Measurements from ENCODE around the gene GRK6.

GRK6 gene

DNA sequence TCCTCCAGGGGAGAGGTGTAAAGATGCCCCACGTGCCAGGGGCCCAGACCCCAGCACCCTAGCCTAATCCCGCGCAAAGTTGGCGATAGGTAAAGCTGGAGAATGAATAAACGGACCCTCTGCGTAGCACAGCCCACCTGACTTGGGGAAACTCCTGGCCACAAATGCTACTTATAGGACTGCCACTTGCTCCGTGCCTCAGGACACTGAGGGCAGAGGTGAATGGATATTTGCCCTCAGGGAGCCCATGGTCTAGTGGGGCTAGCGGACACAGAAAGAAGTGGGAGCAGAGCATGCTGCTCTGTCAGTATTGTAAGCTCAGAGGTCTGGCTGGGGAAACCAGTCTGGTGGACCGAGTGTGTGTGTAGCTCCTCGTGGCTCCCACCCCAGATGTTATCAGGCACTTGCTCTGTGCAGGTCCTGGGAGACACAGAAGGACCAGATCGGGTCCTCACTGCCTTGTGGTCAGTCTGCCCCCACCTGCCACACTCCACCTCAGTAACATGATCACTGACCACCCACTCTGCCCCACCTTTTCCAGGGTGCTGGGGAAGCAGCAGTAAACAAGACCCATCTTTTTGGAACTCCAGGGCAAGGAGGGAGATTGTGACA lies 841 bp downstream of the GRK6 start:
- DNase-seq (ENCODE audit: low read depth), result no peak

DNA sequence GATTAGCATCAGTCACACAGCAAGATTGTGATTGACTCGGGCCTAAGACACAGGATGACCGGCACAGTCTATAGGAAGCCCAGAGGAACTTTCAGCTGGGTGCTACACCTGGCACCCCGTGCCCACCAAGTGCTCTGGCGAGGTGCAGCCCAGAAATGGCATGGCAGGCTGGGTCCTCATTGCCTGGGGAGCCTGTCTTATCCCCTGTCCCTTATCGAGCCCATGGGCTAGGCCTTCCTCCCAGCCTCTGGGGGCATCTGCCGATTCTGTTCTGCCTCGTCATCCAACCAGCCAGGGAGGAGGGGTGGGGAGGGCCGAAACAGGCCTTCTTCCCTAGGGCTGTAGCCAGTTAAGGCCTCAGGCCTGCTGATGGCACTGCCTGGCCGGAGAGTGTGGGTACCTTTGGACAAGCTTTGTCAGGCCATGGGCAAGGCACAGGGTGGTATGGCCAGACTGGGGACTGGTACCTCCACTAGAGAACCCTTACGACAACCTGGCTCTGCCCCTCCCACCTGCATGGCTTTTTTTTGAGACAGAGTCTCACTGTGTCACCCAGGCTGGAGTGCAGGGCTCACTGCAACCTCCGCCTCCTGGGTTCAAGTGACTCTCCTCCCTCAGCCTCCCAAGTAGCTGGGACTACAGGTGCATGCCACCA lies 1.6 kb downstream of the GRK6 start:
- DNase-seq (ENCODE audit: low read depth), result peak; percentile 24

- no peak for DNase-seq (ENCODE audit: low read depth)
Measured at GRCh38 chr5:177428574-177429217, 2.2 kb downstream of the GRK6 start.

GRCh38 chr5:177429248-177430040 lies 3.0 kb downstream of the GRK6 start:
- DNase-seq (ENCODE audit: low read depth), result peak; percentile 79

GRCh38 chr5:177430140-177430951 lies 3.9 kb downstream of the GRK6 start:
- DNase-seq (ENCODE audit: low read depth), result no peak

DNA sequence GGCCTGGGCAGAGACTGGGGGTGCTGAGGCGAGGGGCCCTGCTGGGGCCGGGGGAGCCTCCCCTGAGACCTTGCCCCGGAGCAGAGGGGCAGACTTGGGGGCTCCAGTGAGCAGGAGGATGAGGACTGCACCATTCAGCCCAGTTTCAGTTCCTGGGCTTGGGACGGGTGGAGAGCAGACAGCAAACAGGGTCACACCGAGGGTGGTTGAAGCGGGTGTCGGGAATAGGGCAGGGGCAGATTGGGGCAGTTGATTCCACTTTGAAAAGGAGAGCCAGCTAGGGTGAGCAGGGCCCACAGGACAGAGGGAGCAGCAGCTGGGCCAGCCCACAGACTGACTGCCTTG lies 4.5 kb downstream of the GRK6 start:
- DNase-seq (ENCODE audit: low read depth), result no peak

DNA sequence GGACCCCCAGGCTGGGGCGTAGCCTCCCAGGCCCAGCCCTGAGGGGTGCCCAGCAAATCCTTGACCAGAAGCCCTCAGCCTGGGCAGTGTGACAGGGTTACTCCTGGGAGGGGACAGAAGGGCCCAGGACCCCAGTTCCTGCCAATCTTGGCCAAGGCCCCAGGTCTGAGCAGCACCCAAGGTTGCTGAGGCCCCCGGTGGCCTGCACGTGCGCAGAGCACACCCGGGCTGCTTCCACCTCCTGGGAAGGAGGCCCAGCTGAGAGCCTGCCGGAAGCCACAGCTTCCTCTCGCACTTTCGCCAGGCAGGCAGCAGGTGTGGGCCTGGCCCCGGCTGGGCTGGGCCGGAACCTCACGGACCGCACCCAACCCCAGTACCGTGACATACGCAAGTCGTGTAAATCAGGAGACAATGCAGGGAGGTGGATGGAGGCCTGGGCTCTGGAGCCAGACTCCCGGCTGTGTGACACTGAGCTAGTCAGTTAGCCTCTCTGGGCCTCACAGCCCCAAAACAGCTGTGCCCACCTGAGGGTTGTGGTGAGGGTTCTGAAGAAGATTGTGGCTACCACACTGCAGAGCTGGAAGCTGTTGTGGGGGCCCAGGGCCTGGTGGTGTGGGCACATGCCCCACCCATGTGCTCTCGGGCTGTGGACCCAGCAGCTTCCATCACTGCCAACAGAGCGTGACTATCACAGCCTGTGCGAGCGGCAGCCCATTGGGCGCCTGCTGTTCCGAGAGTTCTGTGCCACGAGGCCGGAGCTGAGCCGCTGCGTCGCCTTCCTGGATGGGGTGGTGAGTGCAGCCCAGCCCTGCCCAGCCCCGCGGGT lies 5.1 kb downstream of the GRK6 start:
- DNase-seq (ENCODE audit: low read depth), result peak; percentile 65

DNA sequence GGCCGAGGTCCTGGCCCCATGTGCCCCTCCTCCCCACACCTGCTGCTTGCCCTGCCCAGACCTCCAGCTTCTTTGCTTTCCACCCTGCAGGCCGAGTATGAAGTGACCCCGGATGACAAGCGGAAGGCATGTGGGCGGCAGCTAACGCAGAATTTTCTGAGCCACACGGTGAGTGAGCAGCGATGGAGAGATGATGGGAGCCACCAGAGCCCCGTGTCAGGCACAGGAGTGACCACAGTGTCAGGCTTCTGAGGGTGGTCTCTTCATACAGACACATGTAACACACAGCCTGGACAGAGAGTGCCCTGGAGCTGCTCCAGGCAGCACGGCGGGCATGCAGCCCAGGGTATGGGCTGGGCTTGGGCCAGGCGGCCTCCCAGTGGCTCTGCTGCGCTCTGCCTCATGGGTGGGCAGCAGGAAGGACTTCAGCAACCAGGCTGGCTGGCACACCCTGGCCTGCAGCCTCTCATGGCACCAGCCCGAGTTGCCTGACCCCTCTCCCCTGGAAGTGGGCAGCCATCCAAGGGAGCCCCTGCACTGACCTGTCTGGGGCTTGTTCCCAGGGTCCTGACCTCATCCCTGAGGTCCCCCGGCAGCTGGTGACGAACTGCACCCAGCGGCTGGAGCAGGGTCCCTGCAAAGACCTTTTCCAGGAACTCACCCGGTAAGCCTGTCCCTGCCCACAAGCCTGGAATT lies 5.8 kb downstream of the GRK6 start:
- DNase-seq (ENCODE audit: low read depth), result no peak

DNA sequence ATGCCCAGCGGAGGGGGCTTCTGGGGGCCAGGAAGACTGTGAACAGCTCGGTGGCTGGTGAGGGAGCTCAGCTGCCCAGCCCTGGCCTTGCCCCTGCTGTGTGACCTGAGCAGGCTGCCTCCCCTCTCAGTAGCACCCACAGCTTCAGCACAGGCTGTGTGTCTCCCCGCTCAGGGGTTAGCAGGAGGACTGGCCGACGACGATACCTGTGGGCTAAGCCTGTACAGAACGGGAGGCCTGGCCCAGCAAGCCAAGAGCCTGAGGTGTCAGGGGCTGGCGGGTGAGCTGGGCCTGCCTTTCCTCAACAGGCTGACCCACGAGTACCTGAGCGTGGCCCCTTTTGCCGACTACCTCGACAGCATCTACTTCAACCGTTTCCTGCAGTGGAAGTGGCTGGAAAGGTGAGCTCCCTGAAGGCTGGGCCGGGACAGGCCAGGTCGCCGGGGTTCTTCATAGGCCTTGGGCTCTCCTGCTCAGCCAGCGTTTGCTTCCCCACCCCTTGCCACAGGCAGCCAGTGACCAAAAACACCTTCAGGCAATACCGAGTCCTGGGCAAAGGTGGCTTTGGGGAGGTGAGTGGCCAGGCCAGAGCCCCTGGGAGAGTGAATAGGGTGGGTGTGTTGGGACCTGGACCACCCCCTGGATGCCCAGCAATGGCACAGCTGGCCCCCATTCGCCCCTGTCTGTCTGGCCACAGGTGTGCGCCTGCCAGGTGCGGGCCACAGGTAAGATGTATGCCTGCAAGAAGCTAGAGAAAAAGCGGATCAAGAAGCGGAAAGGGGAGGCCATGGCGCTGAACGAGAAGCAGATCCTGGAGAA lies 6.6 kb downstream of the GRK6 start:
- DNase-seq (ENCODE audit: low read depth), result no peak

GRCh38 chr5:177433658-177434217 lies 7.3 kb downstream of the GRK6 start:
- DNase-seq (ENCODE audit: low read depth), result no peak

DNA sequence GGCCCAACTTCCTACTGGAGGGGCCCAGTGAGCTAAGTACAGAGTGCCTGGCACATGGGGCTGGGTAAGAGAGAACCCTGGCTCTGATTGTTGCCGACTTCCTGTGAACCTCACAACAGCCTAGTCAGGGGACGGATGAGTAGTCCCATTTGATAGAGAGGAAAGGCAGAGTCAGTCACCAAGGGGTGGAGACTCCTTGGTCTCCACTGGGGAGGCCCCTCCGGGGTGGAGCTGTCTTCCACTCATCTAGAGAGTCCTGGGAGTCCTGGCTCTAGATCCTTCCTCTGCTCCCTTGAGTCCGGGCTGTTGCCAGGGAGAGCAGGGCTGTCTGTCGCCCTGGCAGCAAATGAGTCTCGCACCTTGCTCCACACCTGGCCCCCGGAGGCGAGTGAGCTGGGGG lies 8.0 kb downstream of the GRK6 start:
- DNase-seq (ENCODE audit: low read depth), result peak; percentile 56

GRCh38 chr5:177434942-177435738 lies 8.7 kb downstream of the GRK6 start:
- no peak for DNase-seq (ENCODE audit: low read depth)

DNA sequence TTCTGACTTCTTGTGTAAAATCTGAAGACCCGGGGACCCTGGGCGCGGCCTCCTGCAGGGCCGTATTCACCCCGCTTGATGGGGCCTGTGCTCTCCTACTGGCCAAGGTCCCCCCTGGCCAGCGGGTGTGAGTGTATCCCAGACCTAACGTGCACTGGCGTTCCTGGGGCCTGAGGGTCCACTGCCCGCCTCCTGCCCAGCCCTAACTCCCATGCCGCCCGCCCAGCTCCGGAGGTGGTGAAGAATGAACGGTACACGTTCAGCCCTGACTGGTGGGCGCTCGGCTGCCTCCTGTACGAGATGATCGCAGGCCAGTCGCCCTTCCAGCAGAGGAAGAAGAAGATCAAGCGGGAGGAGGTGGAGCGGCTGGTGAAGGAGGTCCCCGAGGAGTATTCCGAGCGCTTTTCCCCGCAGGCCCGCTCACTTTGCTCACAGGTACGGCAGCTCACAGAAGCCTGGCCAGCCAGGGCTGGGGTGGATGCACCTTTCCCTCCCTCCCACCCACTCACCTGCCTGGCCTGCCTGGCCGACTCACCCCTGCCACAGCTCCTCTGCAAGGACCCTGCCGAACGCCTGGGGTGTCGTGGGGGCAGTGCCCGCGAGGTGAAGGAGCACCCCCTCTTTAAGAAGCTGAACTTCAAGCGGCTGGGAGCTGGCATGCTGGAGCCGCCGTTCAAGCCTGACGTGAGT lies 9.5 kb downstream of the GRK6 start:
- DNase-seq (ENCODE audit: low read depth), result no peak

DNA sequence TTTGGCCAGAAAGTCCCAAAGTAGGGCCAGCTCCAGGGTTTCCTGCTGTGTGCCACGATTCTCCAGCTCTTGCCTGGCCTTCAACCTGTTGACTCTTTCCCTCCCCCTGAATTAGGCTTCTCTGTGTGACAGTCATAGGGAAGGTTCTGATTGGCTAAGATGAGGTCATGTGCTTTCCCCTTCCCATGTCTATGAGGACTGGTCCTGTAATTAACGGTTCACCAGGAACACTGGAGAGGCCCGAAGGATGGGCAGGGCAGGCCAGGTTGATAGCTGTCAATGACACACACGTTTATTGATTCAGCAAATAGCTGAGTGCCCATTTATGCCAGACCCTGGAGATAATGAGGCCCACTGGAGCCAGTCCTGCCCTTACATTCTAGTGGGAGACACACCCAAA lies 11.1 kb downstream of the GRK6 start:
- no peak for DNase-seq (ENCODE audit: low read depth)

DNA sequence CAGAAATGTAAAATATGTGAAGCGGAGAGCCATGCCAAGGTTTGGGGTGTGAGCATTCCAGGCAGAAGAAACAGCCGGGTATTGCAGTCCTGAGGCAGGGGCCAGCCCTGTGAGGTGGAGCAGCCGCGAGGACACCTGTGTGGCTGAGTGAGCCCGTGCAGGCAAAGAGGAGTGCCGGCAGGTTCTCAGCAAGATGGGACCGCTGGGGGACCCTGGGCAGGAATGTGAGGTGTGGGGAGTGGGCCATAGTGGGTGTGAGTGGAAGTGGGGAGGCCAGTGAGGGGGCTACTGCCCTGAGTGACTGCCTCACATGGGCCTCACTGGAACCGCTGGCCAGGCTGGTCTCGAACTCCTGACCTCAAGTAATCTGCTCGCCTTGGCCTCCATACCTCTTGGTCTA lies 12.0 kb downstream of the GRK6 start:
- no peak for DNase-seq (ENCODE audit: low read depth)

DNA sequence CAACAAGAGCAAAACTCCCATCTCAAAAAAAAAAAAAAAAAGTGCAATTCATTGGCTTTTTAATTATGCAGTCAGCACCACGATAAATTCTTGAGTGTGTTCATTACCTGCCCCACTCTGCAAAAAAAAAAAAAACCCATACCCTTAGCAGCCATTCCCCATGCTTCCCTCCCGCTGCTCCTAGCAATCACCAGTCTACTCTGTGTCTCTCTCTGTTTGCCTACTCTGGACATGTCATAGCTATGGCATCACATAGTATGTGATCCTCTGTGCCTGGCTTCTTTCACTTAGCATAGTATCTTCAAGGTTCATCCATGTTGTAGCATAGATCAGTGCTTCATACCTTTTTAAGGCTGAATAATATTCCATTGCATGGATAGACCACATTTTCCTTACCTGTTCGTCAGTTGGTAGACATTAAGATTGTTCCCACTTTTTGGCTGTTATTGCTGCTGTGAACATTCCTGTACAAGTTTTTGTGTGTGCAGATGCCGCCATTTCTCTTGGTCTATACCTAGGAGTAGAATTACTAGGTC lies 13.1 kb downstream of the GRK6 start:
- no peak for DNase-seq (ENCODE audit: low read depth)

GRCh38 chr5:177440211-177440989 lies 13.9 kb downstream of the GRK6 start:
- peak; percentile 39 for DNase-seq (ENCODE audit: low read depth)

All from activated T-cell treated with anti-CD3 and anti-CD28 coated beads for 24 hours (primary cell).